Measurements from ENCODE around the gene ADCY6.

ADCY6 gene

GRCh38 chr12:48815126-48816110 lies 26.5 kb upstream of the ADCY6 start:
- DNase-seq = peak; percentile 61 to 82 (median 76)

DNA sequence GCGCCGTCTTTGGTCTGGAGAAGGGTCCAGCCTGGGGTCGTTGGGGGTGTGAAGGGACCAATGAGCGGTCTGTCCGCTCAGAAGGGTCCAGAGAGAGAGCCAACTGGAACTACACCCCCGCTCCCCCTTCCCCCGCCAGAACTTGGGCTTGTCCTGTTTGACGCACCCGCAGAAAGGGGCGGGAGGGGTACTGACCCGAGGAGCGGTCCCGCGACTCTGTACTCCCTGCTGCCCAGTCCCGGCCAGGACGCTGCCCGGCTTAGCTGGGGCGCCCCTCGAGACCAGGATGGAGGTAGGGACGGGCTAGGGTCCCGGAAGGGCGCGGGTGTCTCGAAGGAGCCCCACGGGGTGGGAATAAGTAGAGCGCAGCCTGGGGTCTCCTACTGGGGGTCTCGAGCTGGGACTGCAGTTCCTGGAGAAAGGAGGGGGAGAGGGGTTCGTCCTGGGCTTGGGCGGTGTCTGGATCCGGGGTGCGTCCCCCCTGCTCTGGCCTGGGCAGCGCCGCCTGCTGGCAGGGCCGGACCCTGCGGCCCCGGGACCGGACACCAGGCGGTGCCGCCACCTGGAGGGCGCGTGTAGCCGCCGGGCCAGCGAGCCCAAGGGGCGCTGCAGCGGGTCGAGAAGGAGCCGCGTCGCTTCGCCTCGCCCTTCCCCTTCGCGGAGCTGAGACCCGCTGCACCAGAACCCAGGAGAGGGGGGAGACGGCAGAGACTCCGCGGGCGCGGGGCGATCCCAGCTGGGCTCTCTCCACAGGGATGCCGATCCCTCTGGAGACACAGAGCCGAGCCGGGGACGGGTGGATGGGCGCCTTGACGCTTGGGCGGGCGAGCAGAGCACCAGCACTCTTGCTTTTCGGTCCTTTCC lies 25.6 kb upstream of the ADCY6 start:
- DNase-seq = peak; percentile 82 to 94 (median 92)

DNA sequence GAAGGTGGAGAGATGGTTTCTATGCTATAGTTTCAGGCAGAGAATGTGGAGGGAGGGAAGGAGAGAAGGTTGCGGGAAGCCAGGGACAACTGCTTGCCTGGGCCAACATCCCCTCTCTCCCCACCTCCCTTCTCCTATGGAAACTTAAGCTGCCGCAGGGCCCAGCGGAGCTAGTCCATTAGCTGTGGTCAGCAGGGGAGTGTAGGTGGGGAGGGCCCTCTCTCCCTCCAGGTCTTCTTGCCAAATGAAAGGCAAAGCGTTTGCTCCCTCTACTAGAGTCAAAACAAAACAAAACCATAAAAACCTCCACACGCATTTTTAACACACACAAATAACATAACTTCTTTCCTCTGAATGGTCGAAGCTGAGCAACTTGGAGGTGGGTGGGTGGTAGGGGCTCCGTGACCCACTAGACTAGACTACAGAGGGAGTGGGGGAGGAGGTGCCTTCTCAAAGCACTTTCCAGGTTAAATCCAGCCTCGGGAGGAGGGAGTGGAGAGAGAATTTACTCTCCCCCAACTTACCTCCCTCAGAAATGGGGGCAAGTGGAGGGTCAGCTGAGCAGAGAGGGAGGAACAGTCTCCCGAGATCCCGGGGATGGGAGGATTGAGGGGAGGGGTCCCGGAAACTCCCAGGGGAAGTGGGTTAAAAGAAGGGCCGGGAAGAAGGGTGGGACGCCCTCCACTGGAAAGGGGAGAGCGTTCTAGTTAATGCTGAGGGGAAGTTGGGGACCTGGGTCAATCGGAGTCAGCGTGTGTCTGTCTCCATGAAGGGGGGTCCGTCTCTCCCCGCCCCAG lies 24.8 kb upstream of the ADCY6 start:
- DNase-seq = peak in 1 of 4 experiments; percentile 20

GRCh38 chr12:48812389-48812788 lies 23.5 kb upstream of the ADCY6 start:
- DNase-seq = no peak

DNA sequence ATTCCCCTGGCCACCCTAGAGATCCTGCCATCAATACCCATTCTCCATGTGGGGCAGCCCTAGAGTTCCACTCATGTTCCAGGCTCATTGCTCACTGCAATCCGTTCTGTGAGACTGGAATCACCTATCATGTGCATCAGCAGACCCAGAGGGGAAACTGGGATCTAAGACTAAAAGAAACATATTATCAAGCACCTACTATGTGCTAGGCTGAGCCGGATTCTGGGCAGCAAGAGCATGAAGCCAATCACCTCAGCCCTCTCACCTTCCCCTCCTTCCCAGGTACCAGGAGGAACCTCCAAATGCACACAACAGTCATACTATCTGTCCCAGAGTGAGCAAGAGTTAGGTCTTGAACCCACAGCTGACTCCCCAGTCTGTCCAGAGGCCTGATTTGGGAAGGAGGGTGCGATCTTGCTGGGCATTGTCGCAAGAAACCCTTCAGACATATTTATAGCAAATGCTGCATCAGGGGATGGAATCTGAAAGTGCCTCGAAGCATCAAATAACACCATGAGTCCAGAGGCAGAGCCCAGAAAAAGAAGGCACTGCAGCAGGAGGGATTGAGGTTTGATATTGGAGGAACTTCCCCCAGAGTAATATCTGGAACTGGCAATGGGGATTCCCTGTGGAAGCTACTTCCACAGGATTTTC lies 22.7 kb upstream of the ADCY6 start:
- DNase-seq = no peak

DNA sequence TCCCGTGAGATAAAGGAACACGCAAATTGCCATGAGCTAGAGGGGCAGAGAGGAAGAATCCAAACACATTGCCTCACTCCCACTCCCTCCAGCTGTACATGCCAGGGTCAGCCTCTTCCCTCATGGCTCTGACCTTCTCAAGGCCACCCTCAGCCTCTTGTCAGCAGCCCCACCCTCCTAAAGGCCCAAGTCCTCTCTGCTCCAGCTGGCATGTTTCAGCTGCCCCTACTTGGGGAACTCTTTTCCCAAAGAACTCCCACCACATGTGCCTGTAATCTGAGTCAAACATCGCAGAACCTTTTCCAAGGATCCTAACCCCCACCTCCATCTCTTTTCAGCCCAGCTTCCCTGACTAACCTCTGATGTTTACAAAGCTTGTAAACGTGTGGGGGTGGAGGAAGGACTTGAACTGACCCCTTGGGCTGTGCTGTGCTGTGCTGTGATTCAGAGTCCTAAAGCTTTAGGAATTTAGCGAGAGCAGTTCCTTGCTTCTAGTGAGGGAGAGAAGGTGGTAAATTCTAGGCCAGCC lies 22.1 kb upstream of the ADCY6 start:
- DNase-seq = no peak

DNA sequence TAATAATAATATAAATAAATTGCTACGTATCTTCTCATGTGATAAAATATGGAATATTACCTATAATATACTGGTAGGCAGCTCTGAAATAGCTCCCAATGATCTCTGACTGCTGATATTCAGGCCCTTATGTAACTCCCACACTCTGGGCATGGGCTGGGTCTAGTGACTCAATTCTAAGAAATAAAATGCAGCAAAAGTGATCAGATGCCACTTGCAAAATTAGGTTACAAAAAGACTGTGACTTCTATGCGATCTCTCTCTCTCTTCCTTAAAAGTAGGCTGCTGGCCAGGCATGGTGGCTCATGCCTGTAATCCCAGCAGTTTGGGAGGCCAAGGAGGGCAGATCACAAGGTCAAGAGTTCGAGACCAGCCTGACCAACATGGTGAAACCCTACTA lies 19.1 kb upstream of the ADCY6 start:
- DNase-seq = peak in 1 of 4 experiments; percentile 37

- peak in 1 of 4 experiments; percentile 41 for DNase-seq
These were observed 14.8 kb upstream of the ADCY6 start for GRCh38 chr12:48803675-48804074.

DNA sequence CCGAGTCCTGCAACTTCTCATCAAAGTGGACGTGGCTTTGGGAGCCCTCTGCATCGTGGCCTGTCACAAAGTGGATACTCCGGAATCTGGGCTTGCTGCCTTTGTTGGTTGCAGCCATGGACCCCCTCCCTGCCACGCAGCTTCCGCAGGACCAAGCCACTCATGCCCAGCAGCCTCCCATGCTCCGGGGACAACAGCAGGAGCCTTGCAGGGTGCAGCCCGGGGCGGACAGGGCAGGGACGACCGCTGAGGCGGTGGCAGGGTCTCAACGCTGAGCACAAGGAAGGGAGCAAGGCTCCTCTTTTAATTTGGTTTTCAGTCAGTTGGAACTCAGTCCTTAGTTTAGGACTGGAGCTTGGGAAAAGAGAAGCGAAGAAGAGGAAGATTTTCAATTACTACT lies 12.1 kb upstream of the ADCY6 start:
- no peak for DNase-seq

DNA sequence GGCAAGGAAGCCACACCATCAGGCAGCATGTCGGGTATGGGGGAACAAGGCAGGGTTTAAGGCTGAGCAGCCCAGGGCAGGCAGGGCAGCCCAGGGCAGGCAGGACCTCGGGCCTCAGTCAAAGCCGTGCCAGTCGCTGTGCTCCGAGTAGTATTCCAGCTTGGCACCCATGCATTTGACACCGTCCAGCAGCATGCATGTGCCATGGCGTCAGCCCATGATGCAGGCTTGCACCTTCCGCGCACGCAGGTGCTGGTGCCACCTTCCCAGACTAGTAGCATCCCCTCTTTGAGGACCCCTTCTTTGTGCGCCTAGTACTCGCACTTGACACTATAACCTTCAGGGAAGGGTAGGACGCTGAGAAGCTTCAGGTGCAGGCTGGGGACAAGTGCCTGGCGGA lies 11.6 kb upstream of the ADCY6 start:
- no peak for DNase-seq

DNA sequence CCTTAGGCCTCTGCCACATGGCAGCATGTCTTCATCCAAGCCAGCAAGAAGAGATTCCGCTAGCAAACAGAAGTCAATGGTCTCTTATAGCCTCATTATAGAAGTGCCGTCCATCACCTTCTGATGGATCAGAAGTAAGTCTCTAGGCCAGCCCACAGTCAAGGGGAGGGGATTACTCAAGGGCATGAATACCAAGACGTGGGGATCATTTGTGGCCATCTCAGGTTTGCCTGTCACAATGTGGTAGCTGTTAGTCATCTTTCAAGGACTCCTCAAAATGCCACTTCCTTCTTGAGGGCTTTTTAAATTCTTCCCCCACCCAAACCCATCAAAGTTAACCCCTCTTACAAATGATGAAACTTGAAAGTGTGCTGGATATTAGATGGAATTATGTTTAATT lies 8.1 kb upstream of the ADCY6 start:
- peak in 1 of 4 experiments; percentile 46 for DNase-seq

DNA sequence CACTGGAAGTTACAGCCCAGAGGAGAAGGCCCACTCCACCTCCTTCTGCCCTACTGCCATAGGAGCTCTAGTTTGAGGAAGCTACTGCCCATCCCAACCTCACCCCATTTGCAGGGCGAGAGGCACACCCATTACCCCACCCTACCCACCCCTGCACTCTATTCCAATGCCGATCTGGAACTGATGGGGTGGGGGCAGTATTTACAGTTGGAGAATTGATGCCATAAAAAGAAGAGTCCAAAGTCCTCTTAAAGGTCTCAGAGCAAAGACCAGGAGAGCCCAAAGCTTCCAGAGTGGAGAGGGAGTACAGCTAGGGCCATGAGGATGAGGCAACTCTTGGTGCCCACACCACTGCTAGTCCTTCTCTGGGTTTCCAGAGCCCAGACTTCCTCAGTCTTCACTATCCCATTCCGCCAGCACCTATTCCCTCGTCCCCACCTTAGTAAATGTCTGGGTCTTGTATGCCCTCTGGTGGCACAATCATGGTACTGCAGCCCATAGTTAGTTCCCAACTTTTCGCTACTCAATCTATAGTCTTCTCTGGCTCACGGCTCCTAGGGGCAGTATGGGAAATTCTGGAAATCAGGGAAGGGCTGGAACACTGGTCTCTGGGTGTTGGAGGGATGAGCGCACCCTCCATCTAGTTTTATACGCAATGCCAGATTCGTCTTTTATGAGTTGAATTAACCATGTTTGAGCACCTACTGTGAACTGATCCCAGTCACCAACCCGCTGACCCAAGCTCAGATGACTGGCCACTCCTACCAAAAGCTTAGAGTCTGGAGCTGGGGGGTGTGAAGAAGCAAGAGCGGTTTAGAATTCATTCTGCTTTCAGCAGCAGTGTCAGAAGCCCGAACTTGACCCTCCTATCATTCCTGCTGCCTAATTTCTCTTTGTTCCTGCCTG lies 6.9 kb upstream of the ADCY6 start:
- DNase-seq = peak; percentile 67 to 83 (median 76)

- DNase-seq = no peak
These were observed 6.0 kb upstream of the ADCY6 start for GRCh38 chr12:48794870-48795269.

GRCh38 chr12:48793696-48794095 lies 4.8 kb upstream of the ADCY6 start:
- no peak for DNase-seq

- DNase-seq = no peak
These were observed 1.0 kb upstream of the ADCY6 start for GRCh38 chr12:48789858-48790326.

GRCh38 chr12:48788524-48788853 lies 400 bp downstream of the ADCY6 start:
- DNase-seq = no peak

DNA sequence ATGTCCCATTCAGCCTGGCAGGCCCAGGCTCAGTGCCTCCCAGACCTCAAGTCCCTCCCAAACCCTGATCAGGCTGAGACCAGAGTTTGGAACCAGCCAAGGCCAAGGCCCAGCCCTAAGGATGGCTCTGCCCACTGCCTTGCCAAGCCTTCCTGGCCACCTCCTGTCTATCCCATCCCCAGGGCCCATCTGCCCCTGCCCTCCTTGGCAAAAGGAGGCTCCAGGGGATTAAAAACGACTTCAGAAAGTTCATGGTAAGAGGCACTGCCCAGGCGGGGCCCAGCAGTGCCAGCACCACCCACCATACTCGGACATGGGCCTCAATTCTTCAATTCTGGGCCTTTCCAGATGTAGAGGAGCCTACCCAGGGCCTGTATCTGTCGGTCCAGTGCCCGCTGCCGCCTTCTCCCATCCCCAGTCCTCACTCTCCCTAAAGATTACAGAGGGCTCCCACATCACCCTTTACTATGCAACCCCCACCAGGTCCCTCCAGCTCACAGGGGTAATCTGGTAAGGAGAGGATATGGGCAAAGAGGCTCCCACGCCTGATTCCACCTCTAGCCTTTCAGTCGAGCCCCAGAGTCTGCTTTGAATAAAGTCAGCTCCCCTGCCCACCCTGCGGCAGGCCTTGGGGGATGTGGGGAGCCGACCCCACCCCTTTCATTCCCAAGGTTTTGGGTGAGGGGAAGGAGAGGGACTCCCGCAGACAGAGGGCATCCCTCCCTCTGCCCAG lies 932 bp downstream of the ADCY6 start:
- no peak for DNase-seq

DNA sequence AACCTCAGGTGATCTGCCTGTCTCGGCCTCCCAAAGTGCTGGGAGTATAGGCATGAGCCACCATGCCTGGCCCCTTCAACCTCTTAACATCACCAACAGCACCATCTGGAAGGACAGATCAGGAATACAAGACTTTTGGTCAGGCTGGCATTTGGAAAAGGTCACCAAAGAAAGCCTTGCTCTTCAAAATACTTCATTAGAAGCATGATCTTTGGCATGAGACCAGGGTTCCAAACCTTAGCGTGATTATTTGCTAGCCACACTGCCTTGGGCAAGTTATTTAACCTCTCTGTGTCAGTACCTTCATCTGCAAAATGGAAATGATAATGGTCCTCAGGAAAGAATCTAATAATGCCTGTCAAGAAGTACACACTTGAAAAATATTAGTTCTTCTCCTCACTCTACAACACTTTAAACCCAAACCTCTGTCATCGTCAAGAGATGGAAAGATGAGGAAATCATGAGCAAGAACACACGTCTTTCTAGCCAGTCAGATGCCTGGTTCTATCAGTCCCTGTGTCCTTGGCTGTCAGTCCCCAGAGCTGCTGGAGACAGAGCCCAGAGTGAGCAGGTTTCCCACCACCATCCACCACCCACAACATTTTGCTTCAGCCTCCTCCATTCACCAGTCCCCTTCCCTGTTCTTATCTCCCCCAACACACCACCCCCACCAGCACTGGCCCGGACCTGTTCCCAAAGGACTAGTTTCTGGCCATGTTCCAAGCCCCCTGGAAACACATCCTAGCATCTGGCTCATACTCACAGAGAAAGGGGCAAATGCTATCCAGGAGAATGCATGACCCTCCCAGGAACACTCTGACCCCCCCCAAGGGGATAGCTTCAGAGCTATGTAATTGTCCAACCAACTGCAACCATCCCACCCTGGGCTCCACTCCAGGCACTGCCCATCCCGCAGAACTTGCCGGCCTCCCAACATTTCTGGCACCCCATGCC lies 2.0 kb downstream of the ADCY6 start:
- no peak for DNase-seq

- no peak for DNase-seq
These were observed 5.5 kb downstream of the ADCY6 start for GRCh38 chr12:48783432-48783831.
